SK-N-SH (cell line): Measurements from ENCODE around the gene SMYD3. TPM values are rescaled to one million over a fixed set of nuclear protein-coding genes. Genes with fewer than 3 reads are reported as not detected.

Source experiments
- CTCF ChIA-PET: fragments of 300-600, 350-600 bp; formaldehyde crosslinking; extraction: SDS; loops from one replicate; lab custom pipeline; 2021; lab: Yijun Ruan, JAX
- POLR2A ChIA-PET: fragments of 350-600 bp; sonication (Branson Sonifier 250); formaldehyde crosslinking; extraction: SDS; loops from one replicate; lab custom pipeline; 2020; ENCODE audit warnings: antibody characterized with exemption, inconsistent platforms; lab: Yijun Ruan, JAX
- DNase-seq: peaks from one replicate; pipeline ENCODE4 v3.0.0; 2012
- H2AFZ ChIP-seq: fragments of 200-600 bp; sonication (generic); 2 replicates; pipeline ENCODE4 v1.8.1; 2016; ENCODE audit warnings: antibody characterized with exemption, mild to moderate bottlenecking, low read depth
- H3F3A ChIP-seq: fragments of 200-600 bp; sonication (generic); replicated peaks from 2 replicates; pipeline ENCODE3; 2016; ENCODE audit warnings: antibody characterized with exemption, mild to moderate bottlenecking; ENCODE audit not compliant: insufficient read depth
- H3K27ac ChIP-seq, 2 experiments: fragments of 200-500 bp in 1 of 2; fragments of 200-600 bp in 1 of 2; sonication (Bioruptor generic) in 1 of 2; sonication (generic), shearing (Covaris generic) in 1 of 2; 2 replicates each; pipeline versions ENCODE4 v1.5.1 to v1.6.1; 2014 to 2016; ENCODE audit warnings: low read depth in 2 of 2, inconsistent platforms in 1 of 2, low read length in 1 of 2, mild to moderate bottlenecking in 1 of 2, mixed read lengths in 1 of 2
- H3K27me3 ChIP-seq: fragments of 200-600 bp; sonication (generic), shearing (Covaris generic); 2 replicates; pipeline ENCODE4 v1.6.1; 2016; ENCODE audit warnings: mixed run types; ENCODE audit not compliant: insufficient read depth
- H3K36me3 ChIP-seq, 2 experiments: fragments of 200-500 bp in 1 of 2; fragments of 200-600 bp in 1 of 2; sonication (Bioruptor generic) in 1 of 2; sonication (generic) in 1 of 2; replicated peaks in 1 of 2; 2 replicates each; pipeline versions ENCODE3 to v1.5.1; 2014 to 2016; ENCODE audit warnings: low read length in 1 of 2, mild to moderate bottlenecking in 1 of 2; ENCODE audit not compliant: insufficient read depth in 2 of 2, control insufficient read depth in 1 of 2
- H3K4me1 ChIP-seq, 2 experiments: fragments of 200-500 bp in 1 of 2; fragments of 200-600 bp in 1 of 2; sonication (Bioruptor generic) in 1 of 2; sonication (generic), shearing (Covaris generic) in 1 of 2; 2 replicates each; pipeline versions ENCODE4 v1.5.1 to v1.6.1; 2014 to 2016; ENCODE audit warnings: low read depth in 1 of 2, low read length in 1 of 2, mixed run types in 1 of 2; ENCODE audit not compliant: insufficient read depth in 2 of 2, control insufficient read depth in 1 of 2
- H3K4me2 ChIP-seq: fragments of 200-600 bp; sonication (generic), shearing (Covaris generic); 2 replicates; pipeline ENCODE4 v1.6.1; 2017; ENCODE audit warnings: mixed run types
- H3K4me3 ChIP-seq, 2 experiments: fragments of 200-500 bp in 1 of 2; fragments of 200-600 bp in 1 of 2; sonication (Bioruptor generic) in 1 of 2; sonication (generic), shearing (Covaris generic) in 1 of 2; 2 replicates each; pipeline versions ENCODE4 v1.5.1 to v1.8.1; 2014 to 2016; ENCODE audit warnings: low read depth in 2 of 2, inconsistent platforms in 1 of 2, low read length in 1 of 2, mild to moderate bottlenecking in 1 of 2, mixed read lengths in 1 of 2, moderate library complexity in 1 of 2
- H3K79me2 ChIP-seq: fragments of 200-600 bp; sonication (generic); 2 replicates; pipeline ENCODE4 v1.8.1; 2017; ENCODE audit warnings: mild to moderate bottlenecking; ENCODE audit not compliant: insufficient read depth
- H3K9ac ChIP-seq: fragments of 200-600 bp; sonication (generic); 2 replicates; pipeline ENCODE4 v1.6.1; 2017; ENCODE audit warnings: mixed run types
- H3K9me2 ChIP-seq: fragments of 200-600 bp; sonication (generic); 2 replicates; pipeline ENCODE4 v1.6.1; 2017; ENCODE audit warnings: mixed run types
- H3K9me3 ChIP-seq: fragments of 200-600 bp; sonication (generic); 2 replicates; pipeline ENCODE4 v1.6.1; 2017; ENCODE audit warnings: mixed run types, mild to moderate bottlenecking, moderate library complexity
- H4K20me1 ChIP-seq: fragments of 200-600 bp; sonication (generic); 2 replicates; pipeline ENCODE4 v1.6.1; 2017; ENCODE audit warnings: mild to moderate bottlenecking, mixed run types; ENCODE audit not compliant: insufficient read depth
- CHD2 ChIP-seq: fragments of 150-350 bp; IDR thresholded peaks from 2 replicates; pipeline ENCODE4 v1.6.1; 2018; ENCODE audit warnings: low read length; ENCODE audit not compliant: partially characterized antibody
- EP300 ChIP-seq, 2 experiments: IDR thresholded peaks; 2 replicates each; pipeline versions ENCODE4 v1.4.0 to v1.6.1; 2012; ENCODE audit warnings: borderline replicate concordance in 1 of 2, low read depth in 1 of 2, low read length in 1 of 2
- EZH2phosphoT487 ChIP-seq: fragments of 200-600 bp; sonication (generic); IDR thresholded peaks from 2 replicates; pipeline ENCODE4 v1.6.1; 2017; ENCODE audit warnings: low read depth, mixed run types, mild to moderate bottlenecking, antibody characterized with exemption, moderate library complexity, borderline replicate concordance
- FOXJ3 ChIP-seq: sonication (generic); formaldehyde crosslinking; IDR thresholded peaks from 2 replicates; pipeline ENCODE4 v1.5.1; 2020; ENCODE audit warnings: mild to moderate bottlenecking, missing genetic modification reagents
- FOXM1 ChIP-seq: IDR thresholded peaks from 2 replicates; pipeline ENCODE4 v1.4.0; 2012; ENCODE audit warnings: low read depth, mild to moderate bottlenecking
- GABPA ChIP-seq: IDR thresholded peaks from 2 replicates; pipeline ENCODE4 v1.4.0; 2012; ENCODE audit warnings: low read depth, mild to moderate bottlenecking
- GATA2 ChIP-seq: sonication (generic); formaldehyde crosslinking; IDR thresholded peaks from 2 replicates; pipeline ENCODE4 v1.5.0; 2020; ENCODE audit warnings: mild to moderate bottlenecking, missing genetic modification reagents
- JUND ChIP-seq: IDR thresholded peaks from 2 replicates; pipeline ENCODE4 v1.4.0; 2012
- RCOR1 ChIP-seq: fragments of 150-350 bp; IDR thresholded peaks from 2 replicates; pipeline ENCODE4 v1.6.1; 2017; ENCODE audit warnings: antibody characterized with exemption, low read length
- REST ChIP-seq: IDR thresholded peaks from 2 replicates; pipeline ENCODE4 v1.6.1; 2012; ENCODE audit warnings: mild to moderate bottlenecking, low read depth, low read length, moderate library complexity
- SMC3 ChIP-seq: IDR thresholded peaks from 2 replicates; pipeline ENCODE4 v1.6.1; 2012; ENCODE audit warnings: low read depth, low read length, improper control_type of control experiment
- TAF1 ChIP-seq: IDR thresholded peaks from 2 replicates; pipeline ENCODE4 v1.6.1; 2012; ENCODE audit warnings: low read depth, mild to moderate bottlenecking, low read length, moderate library complexity, borderline replicate concordance
- TCF12 ChIP-seq: IDR thresholded peaks from 2 replicates; pipeline ENCODE4 v1.4.0; 2012
- WGBS: methylation state at CpG from one replicate; pipeline ENCODE4 v1.1.6; 2017; ENCODE audit warnings: low lambda C conversion rate; 5-methylcytosine and 5-hydroxymethylcytosine counted together
- polyA plus RNA-seq, 3 experiments: library from polyadenylated mRNA; depleted of rRNA; stranded (reverse); fragments of >200 nt; gene quantifications; 2 replicates each; pipeline ENCODE4 v1.2.3, GENCODE V29; 2012
- TF ChIP-seq, protein P1 (sequence below): IDR thresholded peaks from 2 replicates; pipeline ENCODE4; 2012

The SMYD3 gene
- polyA plus RNA-seq, 1 of the 3 experiments (the other 2 are of a cell fraction), result 31.4 TPM

DNA sequence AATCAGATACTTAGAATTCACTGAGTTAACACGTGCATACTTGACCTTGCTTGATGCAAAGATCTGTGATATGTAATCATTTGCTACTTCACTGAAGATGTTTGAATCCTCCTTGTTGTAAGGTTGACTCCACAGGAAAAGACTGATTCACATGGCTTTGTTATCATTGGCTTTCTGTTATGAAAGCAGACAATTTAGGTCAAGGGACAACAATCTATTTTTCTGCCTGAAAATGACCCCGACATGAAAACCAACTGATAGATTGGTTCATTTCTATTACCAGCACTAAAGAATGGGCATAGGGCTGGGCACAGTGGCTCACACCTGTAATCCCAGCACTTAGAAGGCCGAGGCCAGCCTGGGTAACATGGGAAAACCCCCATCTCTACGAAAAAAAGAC is 546.9 kb downstream of the SMYD3 start:
- Histone ChIP-seq H3K79me2 (no peaks in the 10 kb centered on the region), H3F3A (no peaks in the 10 kb centered on the region), H3K27ac (peak overlapping the region in 1 of 2 experiments; percentile 93; a peak in 2 of 4 replicates), H3K4me3 (no peak overlapping the region), H4K20me1 (no peaks in the 10 kb centered on the region), H3K4me1 (peaks cover 7 to 10% of the 10 kb centered on the region in 2 experiments; a peak in 2 of 4 replicates), H3K9me2 (no peaks in the 10 kb centered on the region), H3K36me3 (no peaks in the 10 kb centered on the region), H3K4me2 (no peak overlapping the region), H3K9ac (no peak overlapping the region), H3K9me3 (no peaks in the 10 kb centered on the region), H2AFZ (no peak overlapping the region), H3K27me3 (no peaks in the 10 kb centered on the region)
- POLR2A ChIA-PET, result no interaction called here
- CTCF ChIA-PET, result interaction anchor here (1.2 kb wide), 1 partner anchor 12 kb away, joined by 4 read pairs; no protein-coding TSS in a partner anchor
- TF ChIP-seq FOXM1, result no peak
- no peak for TF ChIP-seq TCF12
- no peak for TF ChIP-seq REST
- TF ChIP-seq GABPA, result no peak
- no peak for TF ChIP-seq EP300 (IDR thresholded peaks at IDR 0.05; ENCODE audit: borderline replicate concordance in 1 of 2, low read depth in 1 of 2, low read length in 1 of 2)
- TF ChIP-seq TAF1, result no peak
- no peak for DNase-seq
- 87% methylated on average over 4 of the region's 4 CpGs for WGBS

GRCh38 chr1:245958016-245958415 is 549.1 kb downstream of the SMYD3 start:
- Histone ChIP-seq H3F3A (no peaks in the 10 kb centered on the region), H3K4me1 (peaks cover 13 to 18% of the 10 kb centered on the region in 2 experiments; a peak in 3 of 4 replicates), H2AFZ (no peak overlapping the region), H4K20me1 (no peaks in the 10 kb centered on the region)
- POLR2A ChIA-PET, result no interaction called here
- no peak for TF ChIP-seq EZH2phosphoT487
- no peak for TF ChIP-seq SMC3
- TF ChIP-seq CHD2, result no peak
- TF ChIP-seq JUND, result no peak
- TF ChIP-seq, protein P1, sequence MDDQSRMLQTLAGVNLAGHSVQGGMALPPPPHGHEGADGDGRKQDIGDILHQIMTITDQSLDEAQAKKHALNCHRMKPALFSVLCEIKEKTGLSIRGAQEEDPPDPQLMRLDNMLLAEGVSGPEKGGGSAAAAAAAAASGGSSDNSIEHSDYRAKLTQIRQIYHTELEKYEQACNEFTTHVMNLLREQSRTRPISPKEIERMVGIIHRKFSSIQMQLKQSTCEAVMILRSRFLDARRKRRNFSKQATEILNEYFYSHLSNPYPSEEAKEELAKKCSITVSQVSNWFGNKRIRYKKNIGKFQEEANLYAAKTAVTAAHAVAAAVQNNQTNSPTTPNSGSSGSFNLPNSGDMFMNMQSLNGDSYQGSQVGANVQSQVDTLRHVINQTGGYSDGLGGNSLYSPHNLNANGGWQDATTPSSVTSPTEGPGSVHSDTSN, result no peak
- no peak for TF ChIP-seq GATA2
- no peak for TF ChIP-seq FOXM1
- no peak for TF ChIP-seq RCOR1
- TF ChIP-seq FOXJ3 (CRISPR knock-in tag), result no peak
- TF ChIP-seq, all 33 proteins: peak for 0
- 88% methylated on average over 6 of the region's 6 CpGs for WGBS
- H3K27ac ChIP-seq, result no peak overlapping the region; a peak in 1 of 4 replicates
- H3K79me2 ChIP-seq, result no peaks in the 10 kb centered on the region
- no peaks in the 10 kb centered on the region for H3K9me2 ChIP-seq
- no peak overlapping the region for H3K4me3 ChIP-seq
- CTCF ChIA-PET, result interaction anchor here (1.0 to 1.5 kb wide), 2 partner anchors 82 to 380 kb away, joined by 3 to 4 read pairs; no protein-coding TSS in a partner anchor
- no peaks in the 10 kb centered on the region for H3K36me3 ChIP-seq
- H3K9ac ChIP-seq, result no peak overlapping the region
- no peak overlapping the region for H3K4me2 ChIP-seq
- no peaks in the 10 kb centered on the region for H3K9me3 ChIP-seq
- H3K27me3 ChIP-seq, result no peaks in the 10 kb centered on the region
- no peak for DNase-seq
